Posterior vena cava (tissue), 2 donors: ENCODE results near the gene PELI1. TPM values are rescaled to one million over a fixed set of nuclear protein-coding genes. Genes with fewer than 3 reads are reported as not detected.

ENCODE experiments used
- DNase-seq: peaks from one replicate; pipeline ENCODE4 v3.0.0-alpha.2; 2020; ENCODE audit warnings: low spot score
- intact Hi-C, 2 donors: fragments of 100-400 bp; cut with DNase I; formaldehyde crosslinking; loops; one replicate each; pipeline versions ENCODE4 v1.14.1 to v1.14.2; 2022 to 2023
- total RNA-seq, 2 donors: library from RNA; stranded (reverse); fragmentation: NEBNext Ultra II Directional; extraction: Animal tissue kit (Norgen Biotek cat#: 25700); gene quantifications; one replicate each; pipeline ENCODE4 v1.2.1, GENCODE V29; 2021
- donor health status: DM: yes; HTN: yes; CAD: no.
- donor health status: DM: yes; HTN: yes; CAD: no.

PELI1 gene
- total RNA-seq, 2 donors from 2014 or later = 29.2 to 29.7 TPM

- intact Hi-C loops = no loop called here
- DNase-seq = no peak
Observed at GRCh38 chr2:64164629-64165028, 20.4 kb upstream of the PELI1 start.

GRCh38 chr2:64162516-64162915 lies 18.3 kb upstream of the PELI1 start:
- intact Hi-C loops = no loop called here
- no peak for DNase-seq

- DNase-seq = no peak
- intact Hi-C loops = no loop called here
Observed at GRCh38 chr2:64157792-64158191, 13.6 kb upstream of the PELI1 start.

- DNase-seq = no peak
Observed at GRCh38 chr2:64153811-64154210, 9.6 kb upstream of the PELI1 start.

GRCh38 chr2:64151476-64151875 lies 7.3 kb upstream of the PELI1 start:
- intact Hi-C loops = no loop called here
- no peak for DNase-seq

More at GRCh38 chr2:64153811-64154210, 9.6 kb upstream of the PELI1 start:
- intact Hi-C loops = no loop called here

GRCh38 chr2:64145714-64146113 lies 1.5 kb upstream of the PELI1 start:
- no peak for DNase-seq
- intact Hi-C loops = no loop called here

GRCh38 chr2:64145119-64145518 lies 899 bp upstream of the PELI1 start:
- intact Hi-C loops = no loop called here
- no peak for DNase-seq

GRCh38 chr2:64143169-64144056 lies 807 bp downstream of the PELI1 start:
- intact Hi-C loops = no loop called here
- DNase-seq = no peak

GRCh38 chr2:64142741-64143168 lies 1.5 kb downstream of the PELI1 start:
- DNase-seq = no peak
- intact Hi-C loops = no loop called here

GRCh38 chr2:64141674-64142405 lies 2.4 kb downstream of the PELI1 start:
- no peak for DNase-seq
- intact Hi-C loops = no loop called here

GRCh38 chr2:64140665-64141200 lies 3.5 kb downstream of the PELI1 start:
- intact Hi-C loops = no loop called here
- DNase-seq = no peak

GRCh38 chr2:64139956-64140355 lies 4.3 kb downstream of the PELI1 start:
- intact Hi-C loops = no loop called here
- no peak for DNase-seq

GRCh38 chr2:64137996-64138395 lies 6.2 kb downstream of the PELI1 start:
- no peak for DNase-seq
- intact Hi-C loops = no loop called here

- DNase-seq = no peak
- intact Hi-C loops = no loop called here
Observed at GRCh38 chr2:64137567-64137966, 6.7 kb downstream of the PELI1 start.

GRCh38 chr2:64135421-64135820 lies 8.8 kb downstream of the PELI1 start:
- intact Hi-C loops = no loop called here
- no peak for DNase-seq

GRCh38 chr2:64134813-64135212 lies 9.4 kb downstream of the PELI1 start:
- DNase-seq = no peak
- intact Hi-C loops = no loop called here

GRCh38 chr2:64133828-64134227 lies 10.4 kb downstream of the PELI1 start:
- no peak for DNase-seq
- intact Hi-C loops = no loop called here

- intact Hi-C loops = no loop called here
- DNase-seq = no peak
Observed at GRCh38 chr2:64133354-64133753, 10.9 kb downstream of the PELI1 start.

- no peak for DNase-seq
- intact Hi-C loops = no loop called here
Observed at GRCh38 chr2:64130333-64130732, 13.9 kb downstream of the PELI1 start.

GRCh38 chr2:64128943-64129391 lies 15.3 kb downstream of the PELI1 start:
- intact Hi-C loops = loop anchor here in 1 of 2 donors (2.0 kb wide), 1 partner anchor 32 kb away; no protein-coding TSS in a partner anchor

More at GRCh38 chr2:64128943-64129391, 15.3 kb downstream of the PELI1 start:
- DNase-seq = no peak
